ENCODE data around the gene KCTD6. TPM values are rescaled to one million over a fixed set of nuclear protein-coding genes. Genes with fewer than 3 reads are reported as not detected.

Gene KCTD6
- polyA plus RNA-seq, 1 donor (not counting 4 experiments of a cell fraction or from before 2014, with no cell fraction given) = 7.6 TPM

DNA sequence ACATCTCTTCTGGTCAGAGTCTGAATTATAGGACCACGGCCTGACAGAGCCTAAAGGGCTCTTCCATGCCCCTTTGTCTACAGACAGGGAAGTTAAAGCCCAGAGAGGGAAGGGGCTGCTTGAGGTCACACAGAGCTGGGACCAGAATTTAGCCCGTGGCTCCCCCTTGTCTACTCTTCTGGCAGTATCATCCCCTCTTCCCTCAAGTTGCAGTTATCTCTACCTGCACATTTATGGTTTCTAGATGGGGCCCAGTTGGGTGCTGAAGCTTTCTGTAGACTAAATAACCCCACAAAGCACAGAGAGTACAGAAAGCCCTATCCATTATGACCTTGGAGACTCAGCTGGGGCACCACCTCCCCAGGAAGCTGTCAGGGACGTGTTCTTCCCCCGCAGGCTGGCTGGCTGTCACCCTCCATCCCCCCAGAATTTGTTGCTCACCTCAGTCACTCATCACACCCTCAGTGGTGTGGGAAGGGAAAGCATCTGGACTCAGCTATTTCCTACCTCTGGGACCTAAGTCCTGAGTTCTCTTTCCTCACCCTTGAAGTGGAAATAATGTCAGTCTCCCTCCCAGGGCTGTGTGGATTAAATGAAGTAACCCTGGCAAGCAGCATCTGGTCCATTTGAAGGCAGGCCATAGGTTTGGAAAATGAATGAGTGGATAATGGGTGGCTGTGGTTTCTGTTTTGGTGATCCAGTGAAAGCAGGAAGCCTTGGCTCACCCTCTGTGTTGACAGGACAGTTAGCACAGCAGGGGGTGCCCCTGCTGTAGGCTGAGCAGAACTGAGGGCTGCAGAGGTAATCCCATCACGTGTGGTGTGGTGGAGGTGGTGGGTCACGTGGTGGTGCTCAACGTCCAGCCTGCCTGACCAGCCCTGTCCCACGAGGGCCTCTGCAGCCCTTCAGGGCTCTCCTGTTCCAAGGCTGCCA, 28.8 kb downstream of the KCTD6 start:
- H3K9ac ChIP-seq (ENCODE audit: control insufficient read depth, extremely low read depth, insufficient read depth, low read length) = no peak overlapping the region
- no peaks in the 10 kb centered on the region for H3K9me3 ChIP-seq (ENCODE audit: control insufficient read depth, low read depth, low read length)
- no peak for TF ChIP-seq EZH2 (IDR thresholded peaks at IDR 0.05; ENCODE audit: low read length)
- no peak for TF ChIP-seq CTCF (optimal IDR thresholded peaks at IDR 0.05 in 1 of 3, IDR thresholded peaks at IDR 0.05 in 1 of 3, conservative IDR thresholded peaks at IDR 0.05 in 1 of 3; ENCODE audit: extremely low read depth in 1 of 3, insufficient read depth in 2 of 3, low read length in 3 of 3)
- dilution Hi-C loops (cut with MboI; ENCODE audit: extremely low pct_ligation_motif_present, low sequenced_read_pairs) = no loop called here
- no peak overlapping the region for H3K4me2 ChIP-seq (ENCODE audit: control insufficient read depth, extremely low read depth, insufficient read depth, low read depth, low read length)
- H3K79me2 ChIP-seq (ENCODE audit: control insufficient read depth, insufficient read depth, low read length) = no peaks in the 10 kb centered on the region
- no peak overlapping the region for H3K4me3 ChIP-seq (ENCODE audit: control insufficient read depth in 2 of 3, extremely low read depth in 1 of 3, insufficient read depth in 2 of 3, low read depth in 1 of 3, low read length in 3 of 3)
- H3K36me3 ChIP-seq (ENCODE audit: control insufficient read depth in 2 of 2, extremely low read depth in 1 of 2, insufficient read depth in 2 of 2, low read length in 2 of 2) = no peaks in the 10 kb centered on the region
- H3K27ac ChIP-seq (ENCODE audit: control insufficient read depth, insufficient read depth, low read length) = no peak overlapping the region
- DNase-seq (ENCODE audit: low read depth, low spot score) (no peak), FAIRE-seq (no peak)
- no peaks in the 10 kb centered on the region for H3K4me1 ChIP-seq (ENCODE audit: control insufficient read depth, extremely low read depth, insufficient read depth, low read length)
- no peaks in the 10 kb centered on the region for H4K20me1 ChIP-seq (ENCODE audit: control insufficient read depth, extremely low read depth, insufficient read depth, low read length)
- no peaks in the 10 kb centered on the region for H3K27me3 ChIP-seq (ENCODE audit: control insufficient read depth, extremely low read depth, insufficient read depth, low read length)
- H2AFZ ChIP-seq (ENCODE audit: control insufficient read depth, low read length) = no peak overlapping the region
- no peaks in the 10 kb centered on the region for H3K9me1 ChIP-seq (ENCODE audit: control insufficient read depth, extremely low read depth, insufficient read depth, low read length)

DNA sequence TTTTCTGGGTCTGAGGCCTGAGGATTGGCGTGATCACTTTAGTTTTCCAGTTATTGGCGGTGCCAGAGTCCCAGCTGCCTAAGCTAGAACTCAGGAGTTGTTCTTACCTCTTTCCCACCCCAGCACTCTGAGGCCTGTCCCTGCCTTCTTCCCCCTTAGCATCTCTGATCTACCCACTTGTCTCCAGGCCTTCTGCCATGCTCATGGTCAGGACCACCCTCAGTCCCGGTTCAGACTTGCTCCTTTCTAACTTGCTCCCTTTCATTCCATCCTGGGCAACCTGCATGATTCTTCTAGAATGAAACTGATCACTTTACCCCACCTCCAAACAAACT, 29.4 kb downstream of the KCTD6 start:
- Histone ChIP-seq H4K20me1 (ENCODE audit: control insufficient read depth, extremely low read depth, insufficient read depth, low read length) (no peaks in the 10 kb centered on the region), H3K9me1 (ENCODE audit: control insufficient read depth, extremely low read depth, insufficient read depth, low read length) (no peaks in the 10 kb centered on the region), H3K4me1 (ENCODE audit: control insufficient read depth, extremely low read depth, insufficient read depth, low read length) (peaks cover 4% of the 10 kb centered on the region), H3K27ac (ENCODE audit: control insufficient read depth, insufficient read depth, low read length) (no peak overlapping the region), H3K4me3 (ENCODE audit: control insufficient read depth in 2 of 3, extremely low read depth in 1 of 3, insufficient read depth in 2 of 3, low read depth in 1 of 3, low read length in 3 of 3) (no peak overlapping the region), H3K4me2 (ENCODE audit: control insufficient read depth, extremely low read depth, insufficient read depth, low read depth, low read length) (no peak overlapping the region), H3K27me3 (ENCODE audit: control insufficient read depth, extremely low read depth, insufficient read depth, low read length) (no peaks in the 10 kb centered on the region), H3K36me3 (ENCODE audit: control insufficient read depth in 2 of 2, extremely low read depth in 1 of 2, insufficient read depth in 2 of 2, low read length in 2 of 2) (no peaks in the 10 kb centered on the region), H2AFZ (ENCODE audit: control insufficient read depth, low read length) (no peak overlapping the region), H3K79me2 (ENCODE audit: control insufficient read depth, insufficient read depth, low read length) (no peaks in the 10 kb centered on the region), H3K9ac (ENCODE audit: control insufficient read depth, extremely low read depth, insufficient read depth, low read length) (no peak overlapping the region), H3K9me3 (ENCODE audit: control insufficient read depth, low read depth, low read length) (no peaks in the 10 kb centered on the region)
- FAIRE-seq (no peak), DNase-seq (ENCODE audit: low read depth, low spot score) (no peak)
- no peak for TF ChIP-seq EZH2 (IDR thresholded peaks at IDR 0.05; ENCODE audit: low read length)
- TF ChIP-seq CTCF (optimal IDR thresholded peaks at IDR 0.05 in 1 of 3, IDR thresholded peaks at IDR 0.05 in 1 of 3, conservative IDR thresholded peaks at IDR 0.05 in 1 of 3; ENCODE audit: extremely low read depth in 1 of 3, insufficient read depth in 2 of 3, low read length in 3 of 3) = no peak
- dilution Hi-C loops (cut with MboI; ENCODE audit: extremely low pct_ligation_motif_present, low sequenced_read_pairs) = no loop called here

Data from keratinocyte (primary cell).